H1 (cell line): Measurements from ENCODE around the gene FXYD3. TPM values are rescaled to one million over a fixed set of nuclear protein-coding genes. Genes with fewer than 3 reads are reported as not detected.

Experiments
- EP300 ChIP-seq, 2 experiments: IDR thresholded peaks; 1 replicate in 1 of 2; 2 replicates in 1 of 2; pipeline ENCODE4 v1.6.1; 2011 to 2012; ENCODE audit warnings: low read depth in 2 of 2, low read length in 2 of 2, mild to moderate bottlenecking in 2 of 2, borderline replicate concordance in 1 of 2, inconsistent platforms in 1 of 2, moderate library complexity in 1 of 2
- TAF1 ChIP-seq: IDR thresholded peaks from 2 replicates; pipeline ENCODE4 v1.6.1; 2011; ENCODE audit warnings: mild to moderate bottlenecking, low read depth, low read length
- polyA plus RNA-seq, 7 experiments: library from polyadenylated mRNA; depleted of rRNA in 3 of 7; stranded (reverse) in 5 of 7; unstranded in 2 of 7; fragments of >200 nt in 5 of 7; fragments of 200-250 nt in 2 of 7; gene quantifications; 1 replicate in 5 of 7; 2 replicates in 1 of 7; 4 replicates in 1 of 7; pipeline versions ENCODE4 v1.2.1 to v1.2.3, GENCODE V29; 2011 to 2013; ENCODE audit warnings: missing spikeins in 2 of 7, mixed read lengths in 2 of 7
- total RNA-seq: library from RNA; stranded (reverse); fragmentation: NEBNext Ultra II Directional; extraction: Animal tissue kit (Norgen Biotek cat#: 25700); gene quantifications from 2 replicates; pipeline ENCODE4 v1.2.1, GENCODE V29; 2021

Gene FXYD3
- total and polyA plus RNA-seq, 2 of the 8 experiments (the other 6 are each of a cell fraction or from before 2014, with no cell fraction given): 0.33 TPM; not detected in 1

DNA sequence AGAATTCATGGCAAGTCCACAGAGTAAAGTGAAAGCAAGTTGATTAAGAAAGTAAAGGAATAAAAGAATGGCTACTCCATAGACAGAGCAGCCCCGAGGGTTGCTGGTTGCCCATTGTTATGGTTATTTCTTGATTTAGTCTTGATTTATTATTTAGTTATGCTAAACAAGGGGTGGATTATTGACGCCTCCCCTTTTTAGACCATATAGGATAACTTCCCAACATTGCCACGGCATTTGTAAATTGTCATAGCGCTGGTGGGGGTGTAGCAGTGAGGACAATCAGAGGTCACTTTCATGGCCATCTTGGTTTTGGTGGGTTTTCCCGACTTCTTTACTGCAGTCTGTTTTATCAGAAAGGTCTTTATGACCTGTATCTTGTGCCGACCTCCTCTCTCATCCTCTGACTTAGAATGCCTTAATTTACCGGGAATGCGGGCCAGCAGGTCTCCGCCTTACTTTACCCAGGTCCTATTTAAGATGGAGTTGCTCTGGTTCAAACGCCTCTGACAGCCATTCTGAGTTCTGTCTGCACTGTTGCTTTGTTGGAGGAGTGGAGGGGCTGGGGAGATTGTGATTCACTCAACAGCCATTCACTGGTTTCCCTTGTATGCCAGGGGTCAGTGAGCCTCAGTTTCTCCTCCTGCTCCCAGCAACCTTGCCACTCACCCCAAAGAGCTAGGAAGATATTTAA lies 46.5 kb upstream of the FXYD3 start (continued):
- TF ChIP-seq TAF1 (no peak), EP300 (IDR thresholded peaks at IDR 0.05; ENCODE audit: borderline replicate concordance in 1 of 2, low read depth in 2 of 2, low read length in 2 of 2) (no peak)
